ENCODE data around the gene LSS. TPM values are rescaled to one million over a fixed set of nuclear protein-coding genes. Genes with fewer than 3 reads are reported as not detected.

Gene LSS
- total RNA-seq, 4 donors from 2014 or later, result 128 to 251 (median 164) TPM

GRCh38 chr21:46217511-46218196 lies 10.9 kb downstream of the LSS start:
- Histone ChIP-seq H3K27ac (no peak overlapping the region), H3K4me3 (no peak overlapping the region), H3K27me3 (no peaks in the 10 kb centered on the region), H3K4me1 (no peaks in the 10 kb centered on the region), H3K9me3 (no peaks in the 10 kb centered on the region), H3K36me3 (peaks cover 73% of the 10 kb centered on the region)
- WGBS, result 90% methylated on average over 16 of the region's 22 CpGs
- peak; percentile 30 to 70 for DNase-seq (ENCODE audit: low spot score in 2 of 2)
- TF ChIP-seq, protein P1, sequence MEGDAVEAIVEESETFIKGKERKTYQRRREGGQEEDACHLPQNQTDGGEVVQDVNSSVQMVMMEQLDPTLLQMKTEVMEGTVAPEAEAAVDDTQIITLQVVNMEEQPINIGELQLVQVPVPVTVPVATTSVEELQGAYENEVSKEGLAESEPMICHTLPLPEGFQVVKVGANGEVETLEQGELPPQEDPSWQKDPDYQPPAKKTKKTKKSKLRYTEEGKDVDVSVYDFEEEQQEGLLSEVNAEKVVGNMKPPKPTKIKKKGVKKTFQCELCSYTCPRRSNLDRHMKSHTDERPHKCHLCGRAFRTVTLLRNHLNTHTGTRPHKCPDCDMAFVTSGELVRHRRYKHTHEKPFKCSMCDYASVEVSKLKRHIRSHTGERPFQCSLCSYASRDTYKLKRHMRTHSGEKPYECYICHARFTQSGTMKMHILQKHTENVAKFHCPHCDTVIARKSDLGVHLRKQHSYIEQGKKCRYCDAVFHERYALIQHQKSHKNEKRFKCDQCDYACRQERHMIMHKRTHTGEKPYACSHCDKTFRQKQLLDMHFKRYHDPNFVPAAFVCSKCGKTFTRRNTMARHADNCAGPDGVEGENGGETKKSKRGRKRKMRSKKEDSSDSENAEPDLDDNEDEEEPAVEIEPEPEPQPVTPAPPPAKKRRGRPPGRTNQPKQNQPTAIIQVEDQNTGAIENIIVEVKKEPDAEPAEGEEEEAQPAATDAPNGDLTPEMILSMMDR (IDR thresholded peaks at IDR 0.05), result no peak
- no peak for TF ChIP-seq POLR2AphosphoS5 (IDR thresholded peaks at IDR 0.05)
- no peak for TF ChIP-seq POLR2A (IDR thresholded peaks at IDR 0.05)
- no peak for TF ChIP-seq EP300 (IDR thresholded peaks at IDR 0.05)

- Histone ChIP-seq H3K4me3 (no peak overlapping the region), H3K9me3 (no peaks in the 10 kb centered on the region), H3K4me1 (no peaks in the 10 kb centered on the region), H3K27me3 (no peaks in the 10 kb centered on the region), H3K36me3 (peaks cover 66% of the 10 kb centered on the region), H3K27ac (no peak overlapping the region)
- peak; percentile 50 to 61 for DNase-seq (ENCODE audit: low spot score in 2 of 2)
- WGBS, result 93% methylated on average over 5 of the region's 16 CpGs
- TF ChIP-seq POLR2AphosphoS5 (IDR thresholded peaks at IDR 0.05) (no peak), EP300 (IDR thresholded peaks at IDR 0.05) (no peak), POLR2A (IDR thresholded peaks at IDR 0.05) (no peak)
- TF ChIP-seq, protein P1 (IDR thresholded peaks at IDR 0.05), result no peak
Measured at GRCh38 chr21:46216132-46216747, 12.3 kb downstream of the LSS start.

GRCh38 chr21:46215436-46216131 lies 13.0 kb downstream of the LSS start:
- DNase-seq (ENCODE audit: low spot score in 2 of 2), result peak; percentile 60 to 74
- TF ChIP-seq POLR2A (IDR thresholded peaks at IDR 0.05) (no peak), POLR2AphosphoS5 (IDR thresholded peaks at IDR 0.05) (no peak), EP300 (IDR thresholded peaks at IDR 0.05) (no peak)
- TF ChIP-seq, protein P1 (IDR thresholded peaks at IDR 0.05), result no peak
- 80% methylated on average over 3 of the region's 20 CpGs for WGBS
- H3K4me3 ChIP-seq, result no peak overlapping the region
- H3K4me1 ChIP-seq, result no peaks in the 10 kb centered on the region
- peaks cover 65% of the 10 kb centered on the region for H3K36me3 ChIP-seq
- H3K27ac ChIP-seq, result no peak overlapping the region
- no peaks in the 10 kb centered on the region for H3K9me3 ChIP-seq
- no peaks in the 10 kb centered on the region for H3K27me3 ChIP-seq

DNA sequence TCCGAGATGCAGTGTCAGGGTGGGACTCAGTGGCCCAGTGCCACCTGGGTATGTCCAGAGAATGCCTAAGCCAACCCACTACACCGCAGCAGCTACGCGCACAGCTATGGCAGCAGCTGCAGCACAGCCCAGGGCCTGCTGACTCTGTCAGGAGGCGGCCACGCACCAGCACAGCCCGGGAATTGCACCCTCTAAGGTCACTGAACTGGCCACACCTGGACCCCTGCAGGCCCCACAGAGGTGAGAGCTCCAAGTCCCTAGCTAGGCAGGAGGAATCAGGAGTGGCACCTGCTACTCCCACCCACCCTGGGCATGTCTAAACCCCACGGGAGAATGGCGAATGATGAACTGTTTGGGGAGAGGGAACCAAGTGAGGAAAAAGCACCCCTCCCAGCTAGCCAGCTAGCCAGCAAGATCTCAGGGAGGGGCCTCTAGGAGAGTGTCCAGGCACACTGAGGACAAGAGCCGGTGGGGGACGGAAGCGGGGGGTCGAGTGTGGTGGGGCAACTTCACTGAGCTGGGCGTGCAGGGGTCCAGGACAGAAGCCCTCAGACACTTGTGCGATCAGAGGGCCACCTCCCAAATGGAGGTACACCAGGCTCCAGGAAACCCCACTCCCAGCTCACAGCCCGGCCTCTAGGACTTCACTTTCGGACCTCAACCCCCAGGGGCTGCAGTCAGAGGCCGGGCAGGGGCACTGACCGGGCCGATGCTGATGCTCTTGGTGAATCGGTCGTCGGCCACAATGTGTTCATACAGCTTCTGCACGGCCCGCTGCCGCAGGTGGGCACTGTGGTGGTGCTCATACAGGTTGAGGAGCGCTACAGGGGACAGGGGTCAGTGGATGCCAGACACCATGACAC lies 13.9 kb downstream of the LSS start:
- WGBS, result 88% methylated on average over 11 of the region's 27 CpGs
- peak; percentile 54 to 73 for DNase-seq (ENCODE audit: low spot score in 2 of 2)
- H3K36me3 ChIP-seq, result peaks cover 67% of the 10 kb centered on the region

More for the DNA sequence above, 13.9 kb downstream of the LSS start:
- Histone ChIP-seq H3K4me1 (no peaks in the 10 kb centered on the region), H3K27ac (no peak overlapping the region), H3K4me3 (no peak overlapping the region), H3K9me3 (no peaks in the 10 kb centered on the region), H3K27me3 (no peaks in the 10 kb centered on the region)
- TF ChIP-seq POLR2AphosphoS5 (IDR thresholded peaks at IDR 0.05), result no peak
- TF ChIP-seq, protein P1 (IDR thresholded peaks at IDR 0.05), result no peak
- TF ChIP-seq EP300 (IDR thresholded peaks at IDR 0.05), result no peak
- TF ChIP-seq POLR2A (IDR thresholded peaks at IDR 0.05), result no peak
